HUES6 (cell line): ENCODE results near the gene UBE4B.
"Not testable (repeated sequence)": the region's sequence is repeated elsewhere in the genome, so short reads cannot be mapped to it uniquely, and the experiment has no call there.

Experiments used
- H3K27ac ChIP-seq: 2 replicates; pipeline ENCODE4 v1.7.0; 2013; ENCODE audit warnings: low read depth, mild to moderate bottlenecking, low read length, inconsistent platforms
- H3K27me3 ChIP-seq: 2 replicates; pipeline ENCODE4 v1.6.1; 2013; ENCODE audit warnings: low read length; ENCODE audit not compliant: control insufficient read depth, insufficient read depth
- H3K36me3 ChIP-seq: 2 replicates; pipeline ENCODE4 v1.6.1; 2013; ENCODE audit warnings: low read length; ENCODE audit not compliant: control insufficient read depth, insufficient read depth
- H3K4me1 ChIP-seq: 2 replicates; pipeline ENCODE4 v1.6.1; 2013; ENCODE audit warnings: low read length; ENCODE audit not compliant: control insufficient read depth, insufficient read depth
- H3K4me3 ChIP-seq: 2 replicates; pipeline ENCODE4 v1.5.1; 2013; ENCODE audit warnings: low read depth, low read length
- H3K9ac ChIP-seq: one replicate; pipeline ENCODE4 v1.6.1; 2013; ENCODE audit warnings: mild to moderate bottlenecking, low read length
- H3K9me3 ChIP-seq: 2 replicates; pipeline ENCODE4 v1.6.1; 2013; ENCODE audit warnings: low read depth, low read length; ENCODE audit not compliant: control insufficient read depth, insufficient read depth

Gene UBE4B

DNA sequence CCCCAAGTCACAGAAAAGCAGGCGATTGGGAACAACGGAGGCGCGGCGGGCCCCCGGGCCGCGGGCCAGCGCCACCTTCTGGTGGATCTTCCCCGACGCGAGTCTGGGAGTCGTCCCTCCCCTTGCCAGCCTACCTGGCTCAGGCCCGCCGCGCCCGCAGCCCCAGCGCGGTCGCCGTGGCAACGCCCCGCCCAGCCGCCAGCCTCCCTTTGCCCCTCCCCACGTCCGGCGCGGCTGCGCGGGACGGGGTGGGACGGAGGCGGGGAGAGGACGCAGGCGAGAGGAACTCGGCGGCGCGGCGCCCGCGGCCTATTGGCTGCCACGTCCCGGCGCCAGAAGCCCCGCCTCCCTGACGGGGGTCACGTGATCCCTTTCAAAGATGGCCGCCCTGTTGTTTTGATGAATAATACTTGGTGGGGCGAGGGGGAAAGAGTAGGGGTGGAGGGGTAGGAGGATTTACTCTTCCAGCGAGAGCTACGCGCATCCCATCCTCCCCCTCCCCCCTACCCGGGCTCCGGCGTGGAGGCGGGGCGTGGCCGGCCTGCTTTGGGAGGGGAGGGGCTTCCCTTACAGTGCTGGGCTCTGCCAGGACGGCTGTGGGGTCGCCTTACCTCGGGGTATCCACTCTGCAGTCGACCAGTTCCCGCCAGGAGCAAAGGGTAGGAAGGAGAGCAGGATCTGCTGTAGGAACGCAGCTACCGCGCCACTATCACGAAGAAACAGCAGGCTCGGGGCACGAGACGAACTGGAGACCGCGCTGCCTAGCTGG lies at the start of gene UBE4B:
UBE4B (plus strand) TSS at position 369 of the 769 bp plus-strand sequence. CDS start 713 bp downstream, outside the sequence.
- Histone ChIP-seq H3K4me3 (peak within 1 kb of the TSS; percentile 93), H3K27me3 (no peaks in the 10 kb centered on the region), H3K9me3 (no peaks in the 10 kb centered on the region; the same call in 1 of the 2 replicates), H3K9ac (peak within 1 kb of the TSS; percentile 95), H3K36me3 (peaks cover 9% of the 10 kb centered on the region), H3K4me1 (no peaks in the 10 kb centered on the region), H3K27ac (peak within 1 kb of the TSS; percentile 84)

DNA sequence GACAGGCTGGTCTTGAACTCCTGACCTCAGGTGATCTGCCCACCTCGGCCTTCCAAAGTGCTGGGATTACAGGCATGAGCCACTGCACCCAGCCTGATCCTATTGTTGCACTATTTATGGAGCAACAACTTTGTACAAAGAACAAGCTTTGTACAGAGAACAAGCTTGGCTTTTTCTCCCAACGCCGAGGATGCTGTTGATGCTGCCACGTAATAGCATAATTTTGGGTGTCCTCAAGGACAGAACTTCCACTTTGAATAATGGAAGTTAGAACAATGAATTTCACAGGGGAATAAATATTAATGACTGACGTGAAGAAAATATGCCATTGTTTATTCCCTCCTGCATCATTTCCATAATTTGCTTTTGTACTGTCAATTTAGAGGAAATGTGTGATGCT lies 48.5 kb upstream of the UBE4B start:
- Histone ChIP-seq H3K36me3 (no peaks in the 10 kb centered on the region), H3K27me3 (no peaks in the 10 kb centered on the region)

DNA sequence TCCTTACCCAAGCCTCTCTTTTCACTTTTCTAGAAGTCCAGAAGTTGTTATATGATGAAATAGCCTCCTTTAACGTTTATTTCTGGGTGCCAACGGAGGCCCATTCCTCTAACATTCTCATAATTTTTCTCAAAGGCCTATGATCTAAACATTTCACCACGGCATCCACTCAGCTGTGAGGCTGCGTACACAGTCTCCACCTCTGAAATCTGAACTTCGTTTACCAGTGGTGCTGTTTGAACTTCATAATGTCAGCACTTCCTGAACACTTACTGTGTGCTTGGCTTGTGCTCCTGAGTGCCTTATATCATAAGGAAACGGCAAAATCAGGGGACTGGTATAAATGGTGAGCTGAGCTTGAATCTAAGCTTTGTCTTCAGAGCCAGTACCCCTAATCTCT lies 47.8 kb upstream of the UBE4B start:
- no peaks in the 10 kb centered on the region for H3K27me3 ChIP-seq
- H3K4me1 ChIP-seq = no peaks in the 10 kb centered on the region
- no peaks in the 10 kb centered on the region for H3K9me3 ChIP-seq
- no peak overlapping the region for H3K9ac ChIP-seq
- H3K36me3 ChIP-seq = no peaks in the 10 kb centered on the region
- H3K27ac ChIP-seq = no peak overlapping the region
- H3K4me3 ChIP-seq = no peak overlapping the region

More for the DNA sequence above, 48.5 kb upstream of the UBE4B start:
- Histone ChIP-seq H3K9me3 (no peaks in the 10 kb centered on the region), H3K4me1 (no peaks in the 10 kb centered on the region), H3K9ac (no peak overlapping the region), H3K4me3 (no peak overlapping the region), H3K27ac (no peak overlapping the region)

DNA sequence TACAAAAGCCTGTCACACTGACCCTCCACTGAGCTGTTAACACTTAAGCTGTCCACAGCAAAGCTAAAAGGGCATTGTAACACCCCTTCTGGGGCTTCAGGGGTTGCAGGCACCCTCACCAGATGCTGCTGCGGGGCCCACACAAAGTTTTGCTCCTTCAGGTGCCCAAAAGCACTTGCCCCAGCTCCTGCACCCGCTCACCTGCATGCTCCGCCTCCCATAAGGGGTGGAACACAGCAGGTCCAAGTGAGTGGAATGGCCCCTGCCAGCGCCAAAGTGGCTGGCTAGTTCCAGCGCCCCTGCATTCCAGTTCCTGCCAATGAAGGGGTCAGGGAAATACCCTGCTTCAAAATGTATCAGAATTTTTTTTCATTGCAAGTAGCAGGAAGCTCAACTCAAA lies 43.0 kb upstream of the UBE4B start:
- Histone ChIP-seq H3K27me3 (no peaks in the 10 kb centered on the region), H3K9ac (no peak overlapping the region), H3K27ac (no peak overlapping the region), H3K9me3 (no peaks in the 10 kb centered on the region), H3K4me3 (no peak overlapping the region), H3K4me1 (no peaks in the 10 kb centered on the region), H3K36me3 (no peaks in the 10 kb centered on the region)

DNA sequence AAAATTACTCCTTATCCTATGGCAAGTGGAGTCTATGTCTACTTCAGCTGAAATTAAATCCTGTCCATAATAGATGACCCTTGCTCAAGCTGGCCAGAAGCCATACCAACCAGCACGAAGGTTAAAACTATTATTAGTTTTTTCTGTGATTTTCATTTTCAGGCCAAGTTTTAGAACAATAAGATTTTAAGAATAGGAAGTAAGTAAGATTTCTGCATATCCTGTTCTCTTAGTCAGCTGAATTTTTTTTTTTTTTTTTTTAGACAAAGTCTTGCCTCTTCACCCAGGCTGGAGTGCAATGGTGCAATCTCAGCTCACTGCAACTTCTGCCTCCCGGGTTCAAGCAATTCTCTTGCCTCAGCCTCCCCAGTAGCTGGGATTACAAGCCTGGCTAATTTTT lies 41.8 kb upstream of the UBE4B start:
- no peaks in the 10 kb centered on the region for H3K4me1 ChIP-seq
- no peaks in the 10 kb centered on the region for H3K9me3 ChIP-seq
- no peak overlapping the region for H3K9ac ChIP-seq
- no peak overlapping the region for H3K27ac ChIP-seq
- H3K27me3 ChIP-seq = peaks cover 9% of the 10 kb centered on the region
- no peak overlapping the region for H3K4me3 ChIP-seq
- no peaks in the 10 kb centered on the region for H3K36me3 ChIP-seq

DNA sequence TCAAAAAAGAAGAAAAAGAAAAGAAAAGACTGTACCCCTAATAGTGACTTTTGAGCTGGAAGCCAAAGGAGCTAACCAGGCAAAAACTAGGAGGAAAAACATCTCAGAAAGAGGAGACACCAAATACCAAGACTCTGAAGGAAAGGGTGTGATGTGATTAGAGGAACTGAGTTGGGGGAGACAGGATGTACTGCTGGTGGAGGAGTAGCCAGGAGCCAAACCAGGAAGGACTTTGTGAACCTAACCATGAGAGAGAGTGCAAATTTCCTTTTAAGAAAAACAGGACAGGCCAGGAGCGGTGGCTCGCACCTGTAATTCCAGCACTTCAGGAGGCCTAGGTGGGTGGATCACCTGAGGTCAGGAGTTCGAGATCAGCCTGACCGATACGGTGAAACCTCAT lies 39.8 kb upstream of the UBE4B start:
- Histone ChIP-seq H3K4me1 (peaks cover 6% of the 10 kb centered on the region; the same call in 1 of the 2 replicates), H3K4me3 (no peak overlapping the region), H3K36me3 (no peaks in the 10 kb centered on the region), H3K9ac (no peak overlapping the region), H3K9me3 (no peaks in the 10 kb centered on the region), H3K27me3 (peaks cover 28% of the 10 kb centered on the region), H3K27ac (no peak overlapping the region)

DNA sequence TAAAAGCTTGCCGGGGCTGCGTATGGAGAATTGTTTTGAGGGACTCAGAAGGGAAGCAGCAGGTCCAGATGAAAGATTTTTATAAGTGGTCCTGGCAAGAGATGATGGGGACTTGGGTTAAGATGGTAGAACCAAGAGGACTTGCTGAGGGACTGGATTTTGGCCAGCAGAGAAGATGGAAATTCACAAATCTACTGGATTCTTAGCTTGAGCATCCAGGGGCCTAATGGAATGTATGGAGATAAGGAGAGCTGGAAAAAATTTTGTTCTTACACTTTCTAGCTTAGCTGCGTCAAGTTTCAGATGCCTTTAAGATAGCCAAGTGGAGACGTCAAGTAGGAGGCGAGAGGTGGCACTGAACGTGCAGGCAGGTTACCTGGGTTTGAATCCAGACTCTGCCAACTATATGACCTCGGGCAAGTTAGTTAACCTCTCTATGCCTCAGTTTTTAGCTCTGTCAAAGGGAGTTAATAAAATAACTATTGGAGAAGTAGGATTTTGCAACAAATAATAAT lies 39.1 kb upstream of the UBE4B start:
- no peaks in the 10 kb centered on the region for H3K36me3 ChIP-seq
- no peak overlapping the region for H3K4me3 ChIP-seq
- peaks cover 35% of the 10 kb centered on the region for H3K27me3 ChIP-seq
- no peak overlapping the region for H3K9ac ChIP-seq
- peaks cover under 1% of the 10 kb centered on the region; the same call in 1 of the 2 replicates for H3K9me3 ChIP-seq
- no peak overlapping the region for H3K27ac ChIP-seq
- peaks cover 6% of the 10 kb centered on the region; the same call in 1 of the 2 replicates for H3K4me1 ChIP-seq

DNA sequence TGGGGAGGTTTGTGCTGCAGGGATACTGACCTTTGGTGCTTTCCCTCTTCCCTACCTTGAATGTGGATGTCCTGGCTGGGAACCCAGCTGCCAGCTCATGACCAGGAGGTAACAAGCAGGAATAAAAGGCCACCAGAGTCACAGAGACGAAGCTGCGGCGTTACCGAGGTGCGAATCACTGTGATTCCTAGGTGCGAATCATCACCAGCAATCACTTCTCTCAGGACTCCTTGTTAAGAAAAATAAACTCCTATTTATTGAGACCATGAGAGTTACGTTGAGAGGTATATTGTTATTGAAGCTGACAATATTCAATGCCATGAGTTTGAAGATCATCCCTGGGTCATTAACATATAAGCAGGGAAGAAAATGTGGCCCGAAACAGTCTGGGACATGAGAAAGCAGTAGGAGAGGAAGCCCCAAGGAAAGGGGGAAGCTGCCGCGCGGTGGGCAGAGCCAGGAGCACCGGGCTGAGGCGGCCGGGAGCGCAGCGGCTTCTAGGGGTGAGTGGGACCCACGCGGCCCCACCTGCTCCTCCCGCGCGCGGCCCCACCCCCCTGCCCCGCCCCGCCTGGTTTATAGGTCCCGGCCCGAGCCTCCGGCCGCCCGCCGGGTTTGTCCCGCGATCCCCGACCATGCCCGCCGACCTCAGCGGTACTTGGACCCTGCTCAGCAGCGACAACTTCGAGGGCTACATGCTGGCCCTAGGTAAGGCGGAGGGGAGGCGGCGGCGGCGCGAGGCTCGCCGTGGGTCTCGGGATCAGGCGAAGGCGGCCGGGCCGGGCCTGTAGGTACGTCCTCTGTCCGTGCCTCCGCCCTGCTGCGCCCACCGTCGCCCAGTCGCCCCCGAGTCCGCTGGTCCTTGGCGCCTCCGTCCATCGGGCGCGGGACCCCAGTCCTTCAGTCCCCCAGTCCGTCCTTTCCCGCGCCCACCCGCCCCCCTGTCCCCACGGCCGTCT lies 35.9 kb upstream of the UBE4B start, which contains the start of gene RBP7:
RBP7 (plus strand) TSS at position 605 of the 959 bp plus-strand sequence; CDS start at position 636, 31 bp downstream.
- H3K4me3 ChIP-seq = peak within 1 kb of the TSS; percentile 69
- no peaks in the 10 kb centered on the region for H3K36me3 ChIP-seq
- H3K4me1 ChIP-seq = peaks cover 6% of the 10 kb centered on the region; the same call in 1 of the 2 replicates
- peaks cover 40% of the 10 kb centered on the region for H3K27me3 ChIP-seq
- no peak within 1 kb of the TSS for H3K9ac ChIP-seq
- peaks cover 4% of the 10 kb centered on the region; the same call in 1 of the 2 replicates for H3K9me3 ChIP-seq
- no peak within 1 kb of the TSS for H3K27ac ChIP-seq

DNA sequence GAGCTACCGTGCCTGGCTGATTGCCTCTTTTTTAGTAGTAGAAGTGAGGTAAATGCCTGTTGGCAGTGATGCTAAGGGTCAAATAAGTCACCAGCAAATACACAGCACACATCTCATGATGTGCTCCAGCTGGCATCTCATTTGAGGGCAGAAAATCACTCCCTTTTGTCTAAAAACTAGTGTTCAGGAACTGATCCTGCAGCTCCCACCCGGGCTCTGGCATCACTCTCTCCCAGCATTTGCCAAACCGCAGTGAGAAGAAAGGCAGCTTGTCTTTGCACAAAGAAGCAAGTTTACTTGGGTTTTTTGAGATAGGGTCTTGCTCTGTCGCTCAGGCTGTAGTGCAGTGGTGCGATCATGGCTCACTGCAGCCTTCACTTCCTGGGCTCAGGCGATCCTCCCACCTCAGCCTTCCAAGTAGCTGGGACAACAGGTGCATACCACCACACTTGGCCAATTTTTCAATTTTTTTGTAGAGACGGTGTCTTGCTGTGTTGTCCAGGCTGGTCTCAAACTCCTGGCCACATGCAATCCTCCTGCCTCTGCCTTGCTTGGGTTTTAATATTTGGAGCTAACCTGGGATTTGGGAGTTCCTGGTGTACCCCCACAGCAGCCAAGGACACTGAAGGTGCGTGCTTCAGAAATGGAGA lies 31.6 kb upstream of the UBE4B start:
- no peak overlapping the region for H3K4me3 ChIP-seq
- peaks cover 4% of the 10 kb centered on the region; the same call in 1 of the 2 replicates for H3K9me3 ChIP-seq
- H3K27me3 ChIP-seq = peaks cover 30% of the 10 kb centered on the region
- no peaks in the 10 kb centered on the region for H3K36me3 ChIP-seq
- H3K9ac ChIP-seq = no peak overlapping the region
- H3K4me1 ChIP-seq = peaks cover 6% of the 10 kb centered on the region; the same call in 1 of the 2 replicates
- H3K27ac ChIP-seq = no peak overlapping the region

DNA sequence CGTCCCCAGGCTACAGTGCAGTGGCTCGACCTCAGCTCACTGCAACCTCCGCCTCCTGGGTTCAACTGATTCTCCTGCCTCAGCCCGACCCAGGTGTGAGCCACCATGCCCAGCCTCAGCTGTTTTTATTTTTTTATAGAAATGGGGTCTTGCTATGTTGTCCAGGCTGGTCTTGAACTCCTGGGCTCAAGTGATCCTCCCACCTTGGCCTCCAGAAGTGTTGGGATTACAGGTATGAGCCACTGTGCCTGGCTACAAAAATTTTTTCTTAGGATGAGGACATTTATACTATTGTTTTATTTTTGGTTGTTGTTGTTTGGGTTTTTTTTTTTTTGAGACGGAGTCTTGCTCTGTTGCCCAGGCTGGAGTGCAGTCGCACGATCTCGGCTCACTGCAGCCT lies 27.5 kb upstream of the UBE4B start:
- not testable (repeated sequence) for H3K36me3 ChIP-seq, H3K27me3 ChIP-seq, H3K4me3 ChIP-seq, H3K9me3 ChIP-seq, H3K4me1 ChIP-seq, H3K9ac ChIP-seq, H3K27ac ChIP-seq
